GM12878 (cell line): ENCODE data around the gene TSPAN10. TPM values are rescaled to one million over a fixed set of nuclear protein-coding genes. Genes with fewer than 3 reads are reported as not detected.

Source experiments
- ATAC-seq: fragments of 200-7000 bp; cut with Tn5 transposase; 3 replicates; pipeline ENCODE4 v1.9.1; 2020; ENCODE audit warnings: mild to moderate bottlenecking, moderate library complexity
- BruUV-seq: library from RNA; stranded (reverse); fragments of 400-500 nt; replicated peaks from 2 replicates; lab custom pipeline; 2021; lab: Mats Ljungman, UMichigan
- CTCF ChIA-PET: fragments of 300-600 bp; sonication (Branson Sonifier 250); formaldehyde crosslinking; extraction: SDS; loops from one replicate; lab custom pipeline; 2021; ENCODE audit warnings: inconsistent platforms; lab: Yijun Ruan, JAX
- POLR2A ChIA-PET: fragments of 350-600 bp; formaldehyde crosslinking; extraction: SDS; loops from one replicate; lab custom pipeline; 2021; ENCODE audit warnings: inconsistent platforms; lab: Charles Lee
- RAD21 ChIA-PET: fragments of 300-600 bp; sonication (Branson Sonifier 250); formaldehyde crosslinking; loops from one replicate; lab custom pipeline; 2023; ENCODE audit warnings: antibody characterized with exemption; ENCODE audit not compliant: unreplicated experiment; lab: Charles Lee
- SMC1A ChIA-PET: fragments of 300-600 bp; sonication (Branson Sonifier 250); formaldehyde crosslinking; loops from one replicate; lab custom pipeline; 2023; ENCODE audit not compliant: unreplicated experiment, uncharacterized antibody; lab: Charles Lee
- DNase-seq: peaks from one replicate; pipeline ENCODE4 v3.0.0-alpha.2; 2011; ENCODE audit warnings: low read depth, low spot score
- FAIRE-seq: peaks from 3 replicates; lab custom pipeline; 2011; peaks lifted over from hg19 to GRCh38; lab: Jason Lieb, UNC
- H2AFZ ChIP-seq: 2 replicates; pipeline ENCODE4 v1.6.0; 2011; ENCODE audit warnings: low read depth, low read length, control low read depth; ENCODE audit not compliant: control insufficient read depth
- H3K27ac ChIP-seq: 2 replicates; pipeline ENCODE4 v1.5.1; 2011; ENCODE audit warnings: control low read depth; ENCODE audit not compliant: control insufficient read depth, insufficient read depth
- H3K27me3 ChIP-seq, 2 experiments: replicated peaks in 1 of 2; 2 replicates each; pipeline versions ENCODE4 v1.6.0 to v1.6.1; 2011; ENCODE audit warnings: low read length in 1 of 2; ENCODE audit not compliant: control insufficient read depth in 2 of 2, insufficient read depth in 2 of 2
- H3K36me3 ChIP-seq, 2 experiments: 2 replicates each; pipeline ENCODE4 v1.5.1; 2011; ENCODE audit warnings: low read length in 1 of 2; ENCODE audit not compliant: control insufficient read depth in 2 of 2, insufficient read depth in 2 of 2
- H3K4me1 ChIP-seq: 2 replicates; pipeline ENCODE4 v1.6.1; 2011; ENCODE audit warnings: mild to moderate bottlenecking, low read length, moderate library complexity, mixed read lengths; ENCODE audit not compliant: control insufficient read depth, insufficient read depth
- H3K4me2 ChIP-seq: 2 replicates; pipeline ENCODE4 v1.6.0; 2011; ENCODE audit warnings: control low read depth; ENCODE audit not compliant: control insufficient read depth, insufficient read depth
- H3K4me3 ChIP-seq: fragments of 200-600 bp; sonication (generic); 2 replicates; pipeline ENCODE4 v1.5.1; 2016
- H3K79me2 ChIP-seq: 2 replicates; pipeline ENCODE4 v1.6.0; 2011; ENCODE audit warnings: low read length; ENCODE audit not compliant: control insufficient read depth, insufficient read depth
- H3K9ac ChIP-seq: 2 replicates; pipeline ENCODE4 v1.8.0; 2011; ENCODE audit warnings: low read length, control low read depth, mixed read lengths; ENCODE audit not compliant: control insufficient read depth, insufficient read depth
- H3K9me3 ChIP-seq: replicated peaks from 3 replicates; pipeline ENCODE4 v1.5.1; 2011; ENCODE audit warnings: mild to moderate bottlenecking, low read length; ENCODE audit not compliant: control insufficient read depth, insufficient read depth
- H4K20me1 ChIP-seq: 2 replicates; pipeline ENCODE4 v1.6.0; 2011; ENCODE audit not compliant: control insufficient read depth, insufficient read depth
- BMI1 ChIP-seq: fragments of 450-650 bp; IDR thresholded peaks from 2 replicates; pipeline ENCODE4 v1.6.1; 2016; ENCODE audit warnings: mild to moderate bottlenecking, moderate library complexity, borderline replicate concordance
- JUND ChIP-seq: IDR thresholded peaks from 2 replicates; pipeline ENCODE4 v1.6.1; 2012; ENCODE audit warnings: low read depth, mild to moderate bottlenecking, low read length, improper control_type of control experiment, moderate library complexity
- LARP7 ChIP-seq: fragments of 450-650 bp; IDR thresholded peaks from 2 replicates; pipeline ENCODE4 v1.6.1; 2017; ENCODE audit warnings: mild to moderate bottlenecking
- MYB ChIP-seq: fragments of 150-350 bp; IDR thresholded peaks from 2 replicates; pipeline ENCODE4 v1.6.1; 2014; ENCODE audit warnings: mild to moderate bottlenecking, low read depth, low read length, borderline replicate concordance
- PKNOX1 ChIP-seq: fragments of 450-650 bp; IDR thresholded peaks from 2 replicates; pipeline ENCODE4 v1.6.1; 2016; ENCODE audit warnings: mild to moderate bottlenecking
- PML ChIP-seq: IDR thresholded peaks from 2 replicates; pipeline ENCODE4 v1.6.1; 2012; ENCODE audit warnings: low read length, inconsistent platforms
- RAD21 ChIP-seq: IDR thresholded peaks from 2 replicates; pipeline ENCODE4 v1.6.1; 2011; ENCODE audit warnings: mild to moderate bottlenecking, low read depth, low read length, moderate library complexity; ENCODE audit not compliant: insufficient read depth
- RB1 ChIP-seq: fragments of 450-650 bp; formaldehyde crosslinking; IDR thresholded peaks from 2 replicates; pipeline ENCODE4 v1.6.1; 2017; ENCODE audit warnings: mild to moderate bottlenecking, borderline replicate concordance
- SMAD5 ChIP-seq: IDR thresholded peaks from 2 replicates; pipeline ENCODE4 v1.6.1; 2016; ENCODE audit warnings: antibody characterized with exemption, low read depth
- SMC3 ChIP-seq: IDR thresholded peaks from 2 replicates; pipeline ENCODE4 v1.6.1; 2011; ENCODE audit warnings: low read length, improper control_type of control experiment, borderline replicate concordance
- SPI1 ChIP-seq: IDR thresholded peaks from 2 replicates; pipeline ENCODE4 v1.6.1; 2011; ENCODE audit warnings: low read depth, mild to moderate bottlenecking, low read length, moderate library complexity, borderline replicate concordance; ENCODE audit not compliant: insufficient read depth
- TAF1 ChIP-seq: IDR thresholded peaks from 2 replicates; pipeline ENCODE4 v1.6.1; 2011; ENCODE audit warnings: mild to moderate bottlenecking, low read depth, low read length, borderline replicate concordance
- ZNF274 ChIP-seq: IDR thresholded peaks from one replicate; pipeline ENCODE4 v1.8.0; 2011; ENCODE audit not compliant: insufficient read length, insufficient read depth
- WGBS: methylation state at CpG from one replicate; pipeline ENCODE4 v1.1.6; 2016; ENCODE audit warnings: low lambda C conversion rate; ENCODE audit not compliant: insufficient replicate concordance, insufficient coverage; ENCODE audit errors: missing lambda C conversion rate; 5-methylcytosine and 5-hydroxymethylcytosine counted together
- in situ Hi-C: fragments of 300-500 bp; cut with MboI; formaldehyde crosslinking; loops from 9 replicates; pipeline ENCODE4 v1.14.3; 2018; ENCODE audit warnings: mixed read lengths
- intact Hi-C: fragments of 100-400 bp; cut with micrococcal nuclease; formaldehyde crosslinking; loops from one replicate; pipeline ENCODE4 v1.14.2; 2022; ENCODE audit not compliant: unreplicated experiment
- microRNA-seq: library from miRNA; unstranded; fragments of <30 nt; microRNA quantifications from one replicate; pipeline ENCODE4, GENCODE V29; 2018
- polyA plus RNA-seq, 11 experiments: library from polyadenylated mRNA; depleted of rRNA in 4 of 11; unstranded in 6 of 11; stranded (reverse) in 5 of 11; fragments of >200 nt; fragmentation: Nextera tagmentation in 4 of 11; fragmentation: Illumina TruSeq in 1 of 11; extraction: Ambion mirVana in 4 of 11; extraction: Trizol in 1 of 11; gene quantifications; 1 replicate in 1 of 11; 2 replicates in 10 of 11; pipeline versions ENCODE4 v1.2.1 to v1.2.3, GENCODE V29; 2011 to 2016; ENCODE audit warnings: inconsistent platforms in 2 of 11, missing spikeins in 2 of 11, low read depth in 1 of 11
- small RNA-seq: library from RNA; depleted of rRNA; stranded (forward); fragments of <200 nt; gene quantifications from one replicate; pipeline ENCODE3, GENCODE V24; 2014
- total RNA-seq, 4 experiments: library from RNA; depleted of rRNA in 3 of 4; stranded (reverse); fragments of >200 nt in 3 of 4; fragmentation: Illumina TruSeq in 1 of 4; extraction: Trizol in 1 of 4; gene quantifications; 2 replicates each; pipeline versions ENCODE4 v1.2.1 to v1.2.3, GENCODE V29; 2013 to 2021

TSPAN10 gene
- total and polyA plus RNA-seq, 10 of the 15 experiments (the other 5 are each of a cell fraction or from before 2014, with no cell fraction given), result 0.13 to 0.82 (median 0.43) TPM

DNA sequence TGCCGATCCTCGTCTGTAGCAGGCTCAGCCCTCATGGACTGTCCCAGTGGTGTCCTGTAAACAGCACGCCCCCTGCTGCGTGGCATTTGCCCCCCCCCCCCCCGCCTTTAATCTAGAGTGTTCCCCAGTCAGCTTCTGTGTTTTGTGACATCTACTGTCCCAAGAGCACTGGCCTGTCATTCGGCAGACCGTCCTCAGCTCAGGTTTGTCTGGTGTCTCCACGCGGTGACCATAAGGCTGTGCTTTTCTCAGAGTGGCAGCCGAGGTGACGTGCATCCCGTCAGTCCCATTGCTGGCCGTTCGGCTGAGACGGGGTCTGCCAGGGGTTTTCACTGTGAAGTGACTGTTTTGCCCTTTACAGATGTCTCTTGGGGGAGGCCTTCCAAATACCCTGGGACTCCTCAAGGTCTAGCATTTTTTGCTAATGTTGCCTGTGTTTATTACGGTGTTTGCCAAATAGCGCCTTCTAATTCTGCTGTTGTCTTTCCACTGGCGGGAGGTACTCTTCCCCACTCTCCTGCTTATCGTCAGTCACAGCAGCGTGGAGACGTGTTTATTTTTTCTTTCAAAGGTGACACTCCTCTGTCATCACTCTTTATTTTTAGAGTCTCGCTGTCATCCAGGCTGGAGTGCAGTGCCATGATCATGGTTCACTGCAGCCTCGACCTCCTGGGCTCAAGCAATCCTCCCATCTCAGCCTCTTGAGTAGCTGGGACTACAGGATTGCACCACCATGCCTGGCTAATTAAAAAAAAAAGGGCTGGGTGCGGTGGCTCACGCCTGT lies 60.5 kb downstream of the TSPAN10 start:
- ChIA-PET RAD21 (no interaction called here), CTCF (no interaction called here), POLR2A (no interaction called here), SMC1A (no interaction called here)
- no peaks in the 10 kb centered on the region for H3K27me3 ChIP-seq
- BruUV-seq, result no TSS peak
- FAIRE-seq (no peak), ATAC-seq (no peak), DNase-seq (no peak)
- no peak overlapping the region for H3K4me2 ChIP-seq
- H2AFZ ChIP-seq, result no peak overlapping the region
- H3K4me1 ChIP-seq, result peaks cover 8% of the 10 kb centered on the region
- H4K20me1 ChIP-seq, result 0 out of 2 replicates have a peak, but pooled peaks cover 3% of the 10 kb centered on the region
- WGBS, result 90% methylated on average over 25 of the region's 25 CpGs
- H3K79me2 ChIP-seq, result peaks cover 14% of the 10 kb centered on the region
- no peak overlapping the region for H3K9ac ChIP-seq
- no peak overlapping the region for H3K27ac ChIP-seq
- no peak overlapping the region for H3K4me3 ChIP-seq
- in situ Hi-C loops, result no loop called here
- TF ChIP-seq PML (no peak), RAD21 (no peak), TAF1 (no peak), BMI1 (no peak), JUND (no peak), SMC3 (no peak), LARP7 (no peak), SPI1 (no peak), SMAD5 (no peak), PKNOX1 (no peak), RB1 (no peak), MYB (no peak), ZNF274 (no peak)
- H3K36me3 ChIP-seq, result peaks cover 22 to 42% of the 10 kb centered on the region in 2 experiments; a peak in 3 of 4 replicates
- intact Hi-C loops, result no loop called here
- H3K9me3 ChIP-seq, result no peaks in the 10 kb centered on the region

Small RNA genes lying within 50 kb of the gene (microRNA-seq; reads per million reads assigned to microRNA genes)
- 1.9 reads per million, percentile 3 among the genes with 10 or more reads in this experiment for gene MIR6786

Small RNA genes lying within 50 kb of the gene (small RNA-seq; reads per million reads assigned to genes)
- 0.12 reads per million for gene MIR6786

Other genes with a start within 250 kb of the TSPAN10 start
Only the 7 nearest of the 17 such genes appear.
- 50.6 and 54.9 TPM in 2 replicates for gene NPLOC4, start 84 bp upstream of the TSPAN10 start, total RNA-seq (2014; rRNA removed)
- 33.4 and 37.0 TPM in 2 replicates for gene NPLOC4, start 84 bp upstream of the TSPAN10 start, total RNA-seq (2014; rRNA removed; fragmentation: Illumina TruSeq; extraction: Trizol)
- gene NPLOC4, start 84 bp upstream of the TSPAN10 start, total RNA-seq (2021), result 83.7 and 87.9 TPM in 2 replicates
- gene NPLOC4, start 84 bp upstream of the TSPAN10 start, polyA plus RNA-seq (2011; rRNA removed), result 35.8 and 62.1 TPM in 2 replicates
- 44.2 and 48.8 TPM in 2 replicates for gene NPLOC4, start 84 bp upstream of the TSPAN10 start, polyA plus RNA-seq (2014; fragmentation: Illumina TruSeq; extraction: Trizol)
- gene NPLOC4, start 84 bp upstream of the TSPAN10 start, polyA plus RNA-seq (2014; fragmentation: Nextera tagmentation; extraction: Ambion mirVana), result 1 to 10 TPM; 1.5 to 2.5 TPM
- gene NPLOC4, start 84 bp upstream of the TSPAN10 start, polyA plus RNA-seq (2014; rRNA removed), result 58.9 and 73.4 TPM in 2 replicates
- gene NPLOC4, start 84 bp upstream of the TSPAN10 start, polyA plus RNA-seq (2016; fragmentation: Nextera tagmentation; extraction: Ambion mirVana), result 10 to 100 TPM; 34.9 to 47.3 TPM
- 7.8 and 12.1 TPM in 2 replicates for gene PDE6G, start 19.3 kb downstream of the TSPAN10 start, total RNA-seq (2014; rRNA removed)
- 1.5 and 3.5 TPM in 2 replicates for gene PDE6G, start 19.3 kb downstream of the TSPAN10 start, total RNA-seq (2014; rRNA removed; fragmentation: Illumina TruSeq; extraction: Trizol)
- 6.0 and 8.3 TPM in 2 replicates for gene PDE6G, start 19.3 kb downstream of the TSPAN10 start, total RNA-seq (2021)
- gene PDE6G, start 19.3 kb downstream of the TSPAN10 start, polyA plus RNA-seq (2011; rRNA removed), result 0.37 and 1.8 TPM in 2 replicates
- 7.0 and 8.0 TPM in 2 replicates for gene PDE6G, start 19.3 kb downstream of the TSPAN10 start, polyA plus RNA-seq (2014; fragmentation: Illumina TruSeq; extraction: Trizol)
- gene PDE6G, start 19.3 kb downstream of the TSPAN10 start, polyA plus RNA-seq (2014; fragmentation: Nextera tagmentation; extraction: Ambion mirVana), result under 1 TPM; 0.55 to 0.82 TPM
- gene PDE6G, start 19.3 kb downstream of the TSPAN10 start, polyA plus RNA-seq (2014; rRNA removed), result 10.4 and 11.1 TPM in 2 replicates
- gene PDE6G, start 19.3 kb downstream of the TSPAN10 start, polyA plus RNA-seq (2016; fragmentation: Nextera tagmentation; extraction: Ambion mirVana), result 1 to 10 TPM; 3.3 to 5.0 TPM
- gene OXLD1, start 29.4 kb downstream of the TSPAN10 start, total RNA-seq (2014; rRNA removed), result 74.8 and 77.7 TPM in 2 replicates
- 14.4 and 18.4 TPM in 2 replicates for gene OXLD1, start 29.4 kb downstream of the TSPAN10 start, total RNA-seq (2014; rRNA removed; fragmentation: Illumina TruSeq; extraction: Trizol)
- 61.2 and 70.8 TPM in 2 replicates for gene OXLD1, start 29.4 kb downstream of the TSPAN10 start, total RNA-seq (2021)
- gene OXLD1, start 29.4 kb downstream of the TSPAN10 start, polyA plus RNA-seq (2011; rRNA removed), result 6.2 and 13.5 TPM in 2 replicates
- gene OXLD1, start 29.4 kb downstream of the TSPAN10 start, polyA plus RNA-seq (2014; fragmentation: Illumina TruSeq; extraction: Trizol), result 3.4 and 10.2 TPM in 2 replicates
- 1 to 10 TPM; 4.6 to 9.3 TPM for gene OXLD1, start 29.4 kb downstream of the TSPAN10 start, polyA plus RNA-seq (2014; fragmentation: Nextera tagmentation; extraction: Ambion mirVana)
- 83.2 and 84.8 TPM in 2 replicates for gene OXLD1, start 29.4 kb downstream of the TSPAN10 start, polyA plus RNA-seq (2014; rRNA removed)
- gene OXLD1, start 29.4 kb downstream of the TSPAN10 start, polyA plus RNA-seq (2016; fragmentation: Nextera tagmentation; extraction: Ambion mirVana), result 10 to 100 TPM; 74.3 to 89.5 TPM
- gene CCDC137, start 29.5 kb downstream of the TSPAN10 start, total RNA-seq (2014; rRNA removed), result 21.9 and 23.3 TPM in 2 replicates
- 18.3 and 19.6 TPM in 2 replicates for gene CCDC137, start 29.5 kb downstream of the TSPAN10 start, total RNA-seq (2014; rRNA removed; fragmentation: Illumina TruSeq; extraction: Trizol)
- gene CCDC137, start 29.5 kb downstream of the TSPAN10 start, total RNA-seq (2021), result 32.0 and 35.1 TPM in 2 replicates
- gene CCDC137, start 29.5 kb downstream of the TSPAN10 start, polyA plus RNA-seq (2011; rRNA removed), result 7.7 and 13.7 TPM in 2 replicates
- 20.9 and 32.6 TPM in 2 replicates for gene CCDC137, start 29.5 kb downstream of the TSPAN10 start, polyA plus RNA-seq (2014; fragmentation: Illumina TruSeq; extraction: Trizol)
- 1 to 10 TPM; 2.2 to 5.1 TPM for gene CCDC137, start 29.5 kb downstream of the TSPAN10 start, polyA plus RNA-seq (2014; fragmentation: Nextera tagmentation; extraction: Ambion mirVana)
- 33.8 and 39.3 TPM in 2 replicates for gene CCDC137, start 29.5 kb downstream of the TSPAN10 start, polyA plus RNA-seq (2014; rRNA removed)
- 10 to 100 TPM; 44.6 to 45.4 TPM for gene CCDC137, start 29.5 kb downstream of the TSPAN10 start, polyA plus RNA-seq (2016; fragmentation: Nextera tagmentation; extraction: Ambion mirVana)
- 41.9 and 42.1 TPM in 2 replicates for gene ARL16, start 46.6 kb downstream of the TSPAN10 start, total RNA-seq (2014; rRNA removed)
- 21.0 and 22.1 TPM in 2 replicates for gene ARL16, start 46.6 kb downstream of the TSPAN10 start, total RNA-seq (2014; rRNA removed; fragmentation: Illumina TruSeq; extraction: Trizol)
- gene ARL16, start 46.6 kb downstream of the TSPAN10 start, total RNA-seq (2021), result 18.6 and 25.6 TPM in 2 replicates
- 26.8 and 34.3 TPM in 2 replicates for gene ARL16, start 46.6 kb downstream of the TSPAN10 start, polyA plus RNA-seq (2011; rRNA removed)
- 15.9 and 27.4 TPM in 2 replicates for gene ARL16, start 46.6 kb downstream of the TSPAN10 start, polyA plus RNA-seq (2014; fragmentation: Illumina TruSeq; extraction: Trizol)
- 10 to 100 TPM in 1 of 2 experiments, 1 to 10 TPM in 1; 4.7 to 20.8 TPM for gene ARL16, start 46.6 kb downstream of the TSPAN10 start, polyA plus RNA-seq (2014; fragmentation: Nextera tagmentation; extraction: Ambion mirVana)
- gene ARL16, start 46.6 kb downstream of the TSPAN10 start, polyA plus RNA-seq (2014; rRNA removed), result 43.6 and 44.5 TPM in 2 replicates
- 10 to 100 TPM; 46.5 to 47.6 TPM for gene ARL16, start 46.6 kb downstream of the TSPAN10 start, polyA plus RNA-seq (2016; fragmentation: Nextera tagmentation; extraction: Ambion mirVana)
- gene HGS, start 46.8 kb downstream of the TSPAN10 start, total RNA-seq (2014; rRNA removed), result 41.4 and 59.5 TPM in 2 replicates
- gene HGS, start 46.8 kb downstream of the TSPAN10 start, total RNA-seq (2014; rRNA removed; fragmentation: Illumina TruSeq; extraction: Trizol), result 23.2 and 29.3 TPM in 2 replicates
- gene HGS, start 46.8 kb downstream of the TSPAN10 start, total RNA-seq (2021), result 58.0 and 85.6 TPM in 2 replicates
- gene HGS, start 46.8 kb downstream of the TSPAN10 start, polyA plus RNA-seq (2011; rRNA removed), result 23.5 and 40.1 TPM in 2 replicates
- 29.2 and 51.0 TPM in 2 replicates for gene HGS, start 46.8 kb downstream of the TSPAN10 start, polyA plus RNA-seq (2014; fragmentation: Illumina TruSeq; extraction: Trizol)
- 1 to 10 TPM; 2.2 to 3.7 TPM for gene HGS, start 46.8 kb downstream of the TSPAN10 start, polyA plus RNA-seq (2014; fragmentation: Nextera tagmentation; extraction: Ambion mirVana)
- 75.4 and 94.8 TPM in 2 replicates for gene HGS, start 46.8 kb downstream of the TSPAN10 start, polyA plus RNA-seq (2014; rRNA removed)
- 10 to 100 TPM; 59.9 to 69.3 TPM for gene HGS, start 46.8 kb downstream of the TSPAN10 start, polyA plus RNA-seq (2016; fragmentation: Nextera tagmentation; extraction: Ambion mirVana)
- gene MRPL12, start 66.2 kb downstream of the TSPAN10 start, total RNA-seq (2014; rRNA removed), result 115 and 157 TPM in 2 replicates
- 37.5 and 42.7 TPM in 2 replicates for gene MRPL12, start 66.2 kb downstream of the TSPAN10 start, total RNA-seq (2014; rRNA removed; fragmentation: Illumina TruSeq; extraction: Trizol)
- gene MRPL12, start 66.2 kb downstream of the TSPAN10 start, total RNA-seq (2021), result 163 and 169 TPM in 2 replicates
- 50.4 and 77.8 TPM in 2 replicates for gene MRPL12, start 66.2 kb downstream of the TSPAN10 start, polyA plus RNA-seq (2011; rRNA removed)
- 28.4 and 67.3 TPM in 2 replicates for gene MRPL12, start 66.2 kb downstream of the TSPAN10 start, polyA plus RNA-seq (2014; fragmentation: Illumina TruSeq; extraction: Trizol)
- 1 to 10 TPM; 1.3 to 4.5 TPM for gene MRPL12, start 66.2 kb downstream of the TSPAN10 start, polyA plus RNA-seq (2014; fragmentation: Nextera tagmentation; extraction: Ambion mirVana)
- gene MRPL12, start 66.2 kb downstream of the TSPAN10 start, polyA plus RNA-seq (2014; rRNA removed), result 269 and 299 TPM in 2 replicates
- 100 to 1,000 TPM; 235 to 247 TPM for gene MRPL12, start 66.2 kb downstream of the TSPAN10 start, polyA plus RNA-seq (2016; fragmentation: Nextera tagmentation; extraction: Ambion mirVana)